Transverse colon (tissue), 4 donors: ENCODE data around the gene KRT38.
A peak's percentile ranks its signal among the peaks of the same experiment; 100 is the strongest.

Experiments
- CTCF ChIP-seq, 5 experiments: fragments of 200-600 bp in 3 of 5; fragments of 450-650 bp in 2 of 5; sonication (generic) in 3 of 5; IDR thresholded peaks; 1 replicate in 2 of 5; 2 replicates in 3 of 5; pipeline ENCODE4 v1.5.1; 2016 to 2017; ENCODE audit warnings: antibody characterized with exemption in 5 of 5, inconsistent platforms in 3 of 5, mild to moderate bottlenecking in 2 of 5, moderate library complexity in 1 of 5
- EP300 ChIP-seq: sonication (generic); formaldehyde crosslinking; IDR thresholded peaks from one replicate; pipeline ENCODE4 v1.6.1; 2017; ENCODE audit warnings: antibody characterized with exemption, low read depth
- POLR2A ChIP-seq: fragments of 450-650 bp; IDR thresholded peaks from one replicate; pipeline ENCODE4 v1.6.1; 2016; ENCODE audit warnings: antibody characterized with exemption, mild to moderate bottlenecking, moderate library complexity
- POLR2AphosphoS5 ChIP-seq, 3 donors: sonication (generic); formaldehyde crosslinking; IDR thresholded peaks; one replicate each; pipeline ENCODE4 v1.6.1; 2016; ENCODE audit warnings: antibody characterized with exemption in 3 of 3

- no peak for TF ChIP-seq POLR2AphosphoS5 (IDR thresholded peaks at IDR 0.05)
- TF ChIP-seq CTCF (IDR thresholded peaks at IDR 0.05), result peak; percentile 42 to 64 (median 56)
- TF ChIP-seq EP300, result no peak
- no peak for TF ChIP-seq POLR2A
These were observed 46.2 kb upstream of the KRT38 start for GRCh38 chr17:41486809-41487530.
